ENCODE data around the gene USP9X.
"Not testable (repeated sequence)": the region's sequence is repeated elsewhere in the genome, so short reads cannot be mapped to it uniquely, and the experiment has no call there.

Gene USP9X, protein sequence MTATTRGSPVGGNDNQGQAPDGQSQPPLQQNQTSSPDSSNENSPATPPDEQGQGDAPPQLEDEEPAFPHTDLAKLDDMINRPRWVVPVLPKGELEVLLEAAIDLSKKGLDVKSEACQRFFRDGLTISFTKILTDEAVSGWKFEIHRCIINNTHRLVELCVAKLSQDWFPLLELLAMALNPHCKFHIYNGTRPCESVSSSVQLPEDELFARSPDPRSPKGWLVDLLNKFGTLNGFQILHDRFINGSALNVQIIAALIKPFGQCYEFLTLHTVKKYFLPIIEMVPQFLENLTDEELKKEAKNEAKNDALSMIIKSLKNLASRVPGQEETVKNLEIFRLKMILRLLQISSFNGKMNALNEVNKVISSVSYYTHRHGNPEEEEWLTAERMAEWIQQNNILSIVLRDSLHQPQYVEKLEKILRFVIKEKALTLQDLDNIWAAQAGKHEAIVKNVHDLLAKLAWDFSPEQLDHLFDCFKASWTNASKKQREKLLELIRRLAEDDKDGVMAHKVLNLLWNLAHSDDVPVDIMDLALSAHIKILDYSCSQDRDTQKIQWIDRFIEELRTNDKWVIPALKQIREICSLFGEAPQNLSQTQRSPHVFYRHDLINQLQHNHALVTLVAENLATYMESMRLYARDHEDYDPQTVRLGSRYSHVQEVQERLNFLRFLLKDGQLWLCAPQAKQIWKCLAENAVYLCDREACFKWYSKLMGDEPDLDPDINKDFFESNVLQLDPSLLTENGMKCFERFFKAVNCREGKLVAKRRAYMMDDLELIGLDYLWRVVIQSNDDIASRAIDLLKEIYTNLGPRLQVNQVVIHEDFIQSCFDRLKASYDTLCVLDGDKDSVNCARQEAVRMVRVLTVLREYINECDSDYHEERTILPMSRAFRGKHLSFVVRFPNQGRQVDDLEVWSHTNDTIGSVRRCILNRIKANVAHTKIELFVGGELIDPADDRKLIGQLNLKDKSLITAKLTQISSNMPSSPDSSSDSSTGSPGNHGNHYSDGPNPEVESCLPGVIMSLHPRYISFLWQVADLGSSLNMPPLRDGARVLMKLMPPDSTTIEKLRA (N-terminal part only)

DNA sequence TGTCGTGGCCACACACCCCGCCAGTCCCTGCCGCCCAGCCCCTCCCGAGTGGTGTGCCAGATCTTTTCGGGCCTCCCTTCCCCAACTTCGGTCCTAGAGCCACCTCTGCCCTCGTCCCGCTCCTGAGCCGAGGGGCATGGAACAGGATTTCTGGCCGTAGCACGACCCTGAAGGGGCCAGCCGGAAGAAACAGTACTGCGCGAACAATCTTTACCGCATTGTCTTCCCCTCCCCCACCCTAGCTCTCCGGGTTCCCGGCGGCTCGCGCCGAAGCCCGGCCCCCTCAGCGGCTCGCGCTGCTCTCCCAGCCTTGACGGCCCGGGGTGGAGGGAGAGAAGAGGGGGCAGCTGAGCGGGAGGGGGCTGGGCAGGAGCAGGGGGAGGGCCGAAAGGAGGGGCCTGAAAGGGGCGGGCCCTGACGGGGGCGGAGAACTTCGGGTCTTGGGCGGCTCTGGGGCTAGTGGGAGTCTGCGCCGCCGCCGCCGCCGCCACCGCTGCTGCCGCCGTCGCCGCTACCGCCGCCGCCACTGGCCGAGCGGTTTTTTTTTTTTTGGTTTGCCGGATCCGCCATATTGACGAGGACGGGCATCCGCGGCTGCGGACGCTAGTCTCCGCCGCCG is at the start of gene USP9X:
Gene USP9X, plus strand, starts transcription at position 553 of the 619 bp plus-strand sequence. CDS start 38,184 bp downstream, outside the sequence.
- no peak for FAIRE-seq

DNA sequence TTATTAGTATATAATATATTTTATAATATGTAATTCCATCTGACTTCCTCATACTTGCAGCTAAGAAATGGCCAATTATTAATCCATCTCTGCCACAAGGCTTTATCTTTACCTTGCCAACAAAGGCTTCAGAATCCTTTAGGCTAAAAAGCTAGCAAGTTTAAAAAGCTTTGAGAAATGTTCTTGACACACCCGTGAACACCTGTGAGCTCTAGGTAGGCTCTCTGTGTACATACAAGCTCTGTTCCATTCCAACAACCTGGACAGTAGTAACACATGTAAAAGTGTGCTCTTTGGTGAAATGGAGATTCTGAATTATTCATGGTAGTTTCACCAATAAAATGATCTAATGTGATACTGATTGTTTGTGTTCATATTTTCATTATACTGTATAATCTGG is 49.7 kb upstream of the USP9X start:
- no peak for FAIRE-seq

DNA sequence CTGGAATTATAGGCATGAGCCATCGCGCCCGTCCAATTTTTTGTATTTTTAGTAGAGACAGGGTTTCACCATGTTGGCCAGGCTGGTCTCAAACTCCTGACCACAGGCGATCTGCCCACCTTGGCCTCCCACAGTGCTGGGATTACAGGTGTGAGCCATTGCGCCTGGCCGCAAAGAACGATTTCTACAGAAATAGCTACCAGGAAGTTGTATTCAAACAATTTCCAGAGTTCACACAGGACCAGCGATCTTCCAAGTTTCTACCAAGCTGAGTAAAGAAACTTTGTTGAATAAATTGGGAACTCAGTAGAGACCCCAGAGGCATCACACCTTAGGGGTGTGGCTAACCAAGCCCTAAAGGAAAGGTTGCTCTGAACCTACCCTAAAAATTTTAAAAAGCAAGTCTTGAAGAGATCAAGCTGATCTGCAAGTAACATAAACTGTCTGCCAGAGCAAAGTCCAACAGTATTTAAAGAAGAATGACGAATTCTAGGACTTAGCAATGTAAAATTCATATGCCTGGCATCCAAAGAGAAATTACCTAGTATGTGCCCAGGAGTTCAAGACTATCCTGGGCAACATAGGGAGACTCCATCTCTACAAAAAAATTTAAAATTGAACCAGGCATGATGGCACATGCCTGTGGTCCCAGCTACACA is 48.4 kb upstream of the USP9X start:
- FAIRE-seq = no peak

DNA sequence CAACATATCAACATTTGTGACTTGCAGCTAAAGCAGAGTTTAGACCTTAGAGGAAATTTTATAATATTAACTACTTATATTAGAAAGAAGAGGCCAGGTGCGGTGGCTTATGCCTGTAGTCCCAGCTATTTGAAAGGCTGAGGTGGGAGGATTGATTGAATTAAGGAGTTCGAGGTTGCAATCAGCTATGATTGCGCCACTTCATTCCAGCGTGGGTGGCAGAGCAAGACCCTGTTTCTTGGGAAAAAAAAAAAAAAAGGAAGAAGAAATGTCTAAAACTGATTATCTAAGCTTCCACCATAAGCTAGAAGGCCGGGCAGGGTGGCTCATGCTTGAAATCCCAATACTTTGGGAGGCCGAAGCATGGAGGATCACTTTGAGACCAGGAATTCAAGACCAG is 42.0 kb upstream of the USP9X start:
- FAIRE-seq = no peak

DNA sequence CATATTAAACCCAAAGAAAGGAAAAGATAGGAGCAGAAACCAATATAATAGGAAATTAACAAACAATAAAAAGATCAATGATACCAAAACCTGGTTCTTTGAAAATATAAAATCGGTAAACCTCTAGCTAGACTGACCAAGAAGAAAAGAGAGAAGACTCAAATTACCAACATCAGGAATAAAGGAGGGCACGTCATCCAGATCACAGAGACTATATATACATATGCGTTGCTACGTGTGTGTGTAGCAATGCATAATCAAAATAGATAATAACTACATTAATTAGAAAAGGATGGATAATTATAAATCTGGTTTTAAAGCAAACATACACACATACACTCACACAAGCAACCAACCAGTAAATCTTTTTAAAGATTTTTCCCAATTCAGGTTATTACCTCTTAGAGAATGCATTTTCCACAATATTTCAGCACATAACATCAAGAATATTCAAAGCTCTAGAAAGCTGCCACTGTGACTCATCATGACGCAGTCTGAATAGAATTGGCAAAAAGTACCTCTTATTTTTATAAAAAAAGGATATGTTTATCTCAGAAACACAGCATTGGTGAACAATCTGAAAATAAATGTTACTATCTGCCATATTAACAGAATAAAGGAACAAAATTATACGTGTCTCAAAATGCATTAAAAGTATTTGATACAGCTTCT is 41.4 kb upstream of the USP9X start:
- FAIRE-seq = no peak

DNA sequence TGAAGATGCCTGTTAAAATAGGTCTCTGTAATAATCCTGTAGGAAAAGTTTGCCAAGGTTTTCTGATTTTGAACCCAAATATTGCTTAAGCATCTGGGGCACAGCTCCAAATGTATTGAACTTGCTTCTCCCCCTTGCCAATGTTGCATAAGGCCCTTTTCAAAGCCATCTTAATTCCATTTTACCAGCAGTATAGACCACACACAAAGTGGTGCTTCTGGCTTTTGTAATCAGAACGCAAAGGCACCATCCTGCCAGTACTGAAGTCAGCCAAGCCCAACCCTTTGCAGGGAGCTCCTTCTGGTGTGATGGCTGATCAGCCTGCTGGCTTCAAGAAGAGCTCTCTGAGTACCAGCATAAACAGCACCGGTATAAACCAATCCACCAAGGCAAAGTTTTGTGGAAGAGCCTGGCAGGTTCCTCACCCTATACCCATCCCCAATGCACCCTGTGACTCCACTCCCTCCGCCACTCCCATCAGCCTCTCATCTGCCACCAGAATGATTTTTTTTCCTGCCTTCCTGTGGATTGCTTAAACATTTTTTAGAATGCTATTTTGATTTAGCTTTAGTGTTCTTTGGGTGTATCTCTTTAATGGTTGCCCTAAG is 39.2 kb upstream of the USP9X start:
- no peak for FAIRE-seq

DNA sequence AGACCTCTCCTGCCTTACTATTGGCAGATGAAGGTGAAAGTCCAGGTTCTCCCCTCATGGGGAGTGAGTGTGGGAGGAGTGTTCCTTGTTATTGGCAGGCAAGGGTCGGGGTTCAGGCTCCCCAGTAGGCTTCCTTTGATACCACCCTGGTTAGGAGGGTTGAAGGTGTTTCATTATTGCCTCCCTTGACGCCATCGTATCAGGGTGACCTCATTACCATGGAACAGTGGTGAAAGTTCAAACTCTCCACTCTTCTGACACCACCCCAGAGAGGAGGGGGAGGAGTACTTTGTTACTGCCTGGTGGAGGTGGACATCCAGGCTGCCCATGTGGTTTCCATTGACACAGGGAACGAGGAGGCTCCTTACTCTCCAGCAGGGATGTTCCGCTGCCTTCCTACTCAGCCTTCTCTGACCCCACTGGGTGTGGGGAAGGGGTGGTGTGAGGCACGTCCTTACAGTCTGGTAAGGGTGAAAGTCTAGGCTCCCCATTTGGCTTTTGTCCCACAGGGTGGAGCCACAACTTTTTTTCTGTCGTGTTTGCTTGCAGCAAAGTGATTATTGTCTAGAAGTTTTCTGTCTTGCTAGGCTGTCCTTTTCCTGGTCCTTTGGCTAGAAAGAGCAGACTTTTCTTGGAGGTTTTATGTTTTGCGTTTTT is 37.2 kb upstream of the USP9X start:
- FAIRE-seq = no peak

DNA sequence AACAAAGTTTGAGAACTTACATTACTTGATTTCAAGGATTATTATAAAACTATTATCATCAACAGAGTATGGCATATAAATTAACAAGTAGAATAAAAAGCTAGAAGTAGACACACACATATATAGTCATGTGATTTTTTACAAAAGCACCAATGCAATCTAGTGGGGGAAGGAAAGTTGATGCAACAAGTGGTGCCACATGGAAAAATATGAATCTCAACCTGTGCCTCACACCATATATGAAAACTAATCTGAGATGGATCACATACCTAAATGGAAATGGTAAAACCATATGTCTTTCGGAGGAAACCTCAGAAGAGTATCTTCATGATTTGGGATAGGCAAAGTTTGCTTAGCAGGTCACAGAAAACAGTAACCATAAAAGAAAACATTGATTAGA is 34.9 kb upstream of the USP9X start:
- FAIRE-seq = no peak

DNA sequence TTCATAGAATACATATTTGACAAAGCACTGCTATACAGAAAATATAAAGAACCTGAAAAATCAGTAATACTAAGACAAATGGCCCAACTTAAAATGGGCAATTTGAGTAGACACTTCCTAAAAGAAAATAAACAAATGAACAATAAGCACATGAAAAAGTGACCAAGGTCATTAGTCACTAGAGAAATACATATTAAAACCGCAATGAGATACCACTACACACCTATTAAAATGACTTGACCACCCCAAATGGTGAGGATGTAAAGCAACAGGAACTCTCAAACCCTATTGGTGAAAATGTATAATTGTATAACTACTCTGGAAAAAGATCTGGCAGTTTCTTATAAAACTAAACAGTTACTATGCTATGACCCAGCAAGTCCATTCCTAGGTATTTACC is 34.0 kb upstream of the USP9X start:
- FAIRE-seq = no peak

DNA sequence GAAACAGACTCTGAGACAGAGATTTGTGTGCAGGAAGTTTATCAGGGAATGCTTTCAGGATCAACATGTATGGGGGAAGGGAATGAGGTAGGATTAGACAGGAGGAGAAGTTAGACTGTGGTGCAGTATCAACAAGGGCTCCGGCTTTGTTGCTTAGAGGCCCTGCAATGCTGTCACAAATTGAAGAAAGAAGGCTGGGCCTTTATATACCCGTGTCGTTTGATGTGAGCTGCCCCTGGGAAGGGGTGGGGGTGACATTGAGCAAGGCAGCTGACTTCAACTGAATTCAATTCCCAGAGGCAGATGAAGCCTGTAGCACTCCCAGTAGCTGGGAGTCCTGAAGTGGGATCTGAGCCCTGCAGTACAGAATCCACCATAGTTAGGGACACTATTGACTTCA is 29.5 kb upstream of the USP9X start:
- FAIRE-seq = no peak

DNA sequence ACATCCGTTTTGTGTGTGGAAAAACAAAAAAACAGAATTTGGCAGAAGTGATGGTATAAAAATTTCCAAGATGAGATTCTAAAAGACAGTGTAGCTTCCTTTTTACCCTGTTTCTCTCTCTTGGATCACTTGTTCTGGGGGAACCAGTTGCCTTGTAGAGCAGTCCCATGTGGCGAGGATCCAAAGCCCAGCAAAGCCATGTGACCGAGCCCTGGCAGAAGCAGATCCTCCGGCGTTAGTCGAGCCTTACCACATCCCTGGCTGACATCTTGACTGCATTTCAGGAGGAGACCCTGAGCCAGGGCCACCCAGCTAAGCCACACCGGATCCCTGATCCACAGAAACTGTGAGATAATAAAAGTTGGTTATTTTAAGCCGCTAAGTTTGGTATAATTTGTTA is 22.0 kb upstream of the USP9X start:
- FAIRE-seq = not testable (repeated sequence)

DNA sequence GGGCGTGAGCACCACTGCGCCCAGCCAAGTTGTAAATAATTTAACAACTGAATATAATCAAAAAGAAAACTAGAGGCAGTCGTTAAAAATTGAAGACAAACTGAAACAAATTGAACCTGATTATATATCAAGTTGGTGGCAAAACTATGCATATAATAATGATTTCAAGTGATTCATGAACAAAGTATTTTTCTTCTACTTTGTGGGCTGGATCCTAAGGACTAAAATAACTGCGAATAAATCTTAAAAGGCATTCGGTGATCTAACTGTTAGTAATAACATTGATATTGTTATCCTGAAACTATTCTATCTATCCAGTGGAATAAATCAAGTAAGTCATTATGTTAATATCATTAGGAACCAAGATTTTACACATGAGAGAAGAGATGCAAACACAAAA is 21.2 kb upstream of the USP9X start:
- FAIRE-seq = no peak

DNA sequence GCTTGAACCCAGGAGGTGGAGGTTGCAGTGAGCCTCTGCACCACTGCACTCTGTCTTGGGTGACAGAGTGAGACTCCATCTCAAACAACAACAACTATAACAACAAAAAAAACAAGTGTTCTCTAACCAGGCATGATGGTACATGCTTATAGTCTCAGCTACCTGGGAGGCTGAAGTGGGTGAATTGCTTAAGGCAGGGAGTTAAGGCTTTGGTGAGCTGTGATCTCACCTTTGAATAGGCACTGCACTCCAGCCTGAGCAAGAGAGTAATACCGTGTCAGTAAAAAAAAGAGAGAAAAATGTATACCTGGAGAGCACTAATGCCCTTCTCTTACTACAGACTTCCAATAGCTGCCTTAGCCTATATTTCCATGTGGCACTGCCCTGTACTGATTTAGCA is 18.9 kb upstream of the USP9X start:
- FAIRE-seq = no peak

DNA sequence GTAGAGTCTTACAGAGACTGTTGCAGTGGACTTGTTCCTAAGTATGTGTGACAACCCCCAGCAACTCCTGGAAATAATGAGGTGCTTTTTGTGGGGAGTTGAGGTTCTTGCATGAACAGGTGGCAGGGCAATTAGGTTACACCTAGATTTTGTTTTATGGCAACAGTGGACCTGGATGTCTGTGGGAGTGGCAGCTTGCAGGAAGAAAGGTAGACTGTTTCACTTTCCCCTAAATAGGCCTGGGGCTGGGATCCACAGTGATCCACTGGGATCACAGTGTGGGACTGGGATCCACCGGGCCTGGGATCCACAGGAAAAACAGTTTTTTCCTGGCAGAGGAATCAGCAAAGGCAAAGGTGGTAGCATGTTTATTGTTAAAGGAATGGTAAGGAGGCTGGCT is 18.3 kb upstream of the USP9X start:
- FAIRE-seq = no peak

DNA sequence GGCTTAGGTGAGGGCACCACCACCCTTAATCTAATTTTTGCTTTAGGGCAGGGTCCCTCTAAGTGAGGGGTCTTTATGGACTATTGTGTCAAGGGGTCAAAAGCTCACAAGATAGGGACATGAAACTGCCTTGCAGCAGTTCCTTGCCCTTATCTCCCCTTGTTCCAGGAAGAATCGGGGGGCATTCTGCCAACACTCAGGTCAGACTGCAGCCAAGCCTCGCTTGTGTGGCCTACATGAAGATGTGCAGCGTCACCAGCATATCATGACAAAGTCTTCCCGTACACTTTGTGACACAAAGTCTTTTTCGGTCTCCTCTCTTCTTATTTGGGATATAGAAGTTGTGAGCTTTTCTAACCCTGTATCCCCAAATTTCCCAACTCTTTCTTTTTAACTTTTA is 17.5 kb upstream of the USP9X start:
- FAIRE-seq = no peak

DNA sequence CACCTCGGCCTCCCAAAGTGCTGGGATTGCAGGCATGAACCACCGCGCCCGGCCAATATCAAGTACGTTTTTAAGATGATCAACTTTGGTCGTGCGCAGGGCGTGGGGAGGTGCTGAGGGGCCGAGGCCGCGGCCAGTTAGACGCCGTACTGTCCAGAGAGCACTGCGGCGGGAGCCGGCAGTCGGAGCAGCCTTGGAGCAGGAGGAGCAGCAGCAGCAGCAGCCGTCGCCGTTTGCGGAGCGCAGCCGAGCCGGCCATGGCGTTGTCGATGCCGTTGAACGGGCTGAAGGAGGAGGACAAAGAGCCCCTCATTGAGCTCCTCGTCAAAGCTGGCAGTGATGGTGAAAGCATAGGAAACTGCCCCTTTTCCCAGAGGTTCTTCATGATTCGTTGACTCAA is 8.5 kb upstream of the USP9X start:
- no peak for FAIRE-seq

DNA sequence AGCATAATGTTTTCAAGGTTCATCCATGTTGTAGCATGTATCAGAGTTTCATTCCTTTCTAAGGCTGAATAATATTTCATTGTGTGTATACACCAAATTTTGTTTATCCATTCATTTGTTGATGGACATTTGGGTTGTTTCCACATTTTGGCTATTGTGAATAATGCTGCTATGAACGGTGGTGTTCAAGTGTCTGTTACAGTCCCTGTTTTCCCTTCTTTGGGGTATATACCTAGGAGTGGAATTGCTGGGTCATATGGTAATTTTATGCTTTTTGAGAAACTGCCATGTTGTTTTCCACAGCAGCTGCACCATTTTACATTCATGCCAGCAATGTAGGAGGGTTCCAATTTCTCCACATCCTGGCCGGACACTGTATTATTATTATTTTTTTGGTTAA is 3.4 kb upstream of the USP9X start:
- FAIRE-seq = no peak

DNA sequence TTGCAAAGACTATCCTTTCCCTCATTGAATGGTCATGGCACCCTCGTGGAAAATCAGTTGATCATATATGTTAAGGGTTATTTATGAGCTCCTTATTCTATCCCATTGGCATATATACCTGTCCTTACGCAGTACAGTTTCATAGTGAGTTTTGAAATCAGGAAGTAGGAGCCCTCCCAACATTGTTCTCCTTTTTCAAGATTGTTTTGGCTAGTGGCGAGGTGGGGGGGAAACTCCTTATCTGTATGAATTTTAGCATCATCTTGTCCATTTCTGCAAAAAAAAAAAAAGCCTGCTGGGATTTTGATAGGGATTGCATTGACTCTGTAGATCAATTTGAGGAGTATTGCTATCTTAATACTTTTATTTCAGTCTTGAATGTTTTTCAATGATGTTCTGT is 2.5 kb upstream of the USP9X start:
- FAIRE-seq = no peak

DNA sequence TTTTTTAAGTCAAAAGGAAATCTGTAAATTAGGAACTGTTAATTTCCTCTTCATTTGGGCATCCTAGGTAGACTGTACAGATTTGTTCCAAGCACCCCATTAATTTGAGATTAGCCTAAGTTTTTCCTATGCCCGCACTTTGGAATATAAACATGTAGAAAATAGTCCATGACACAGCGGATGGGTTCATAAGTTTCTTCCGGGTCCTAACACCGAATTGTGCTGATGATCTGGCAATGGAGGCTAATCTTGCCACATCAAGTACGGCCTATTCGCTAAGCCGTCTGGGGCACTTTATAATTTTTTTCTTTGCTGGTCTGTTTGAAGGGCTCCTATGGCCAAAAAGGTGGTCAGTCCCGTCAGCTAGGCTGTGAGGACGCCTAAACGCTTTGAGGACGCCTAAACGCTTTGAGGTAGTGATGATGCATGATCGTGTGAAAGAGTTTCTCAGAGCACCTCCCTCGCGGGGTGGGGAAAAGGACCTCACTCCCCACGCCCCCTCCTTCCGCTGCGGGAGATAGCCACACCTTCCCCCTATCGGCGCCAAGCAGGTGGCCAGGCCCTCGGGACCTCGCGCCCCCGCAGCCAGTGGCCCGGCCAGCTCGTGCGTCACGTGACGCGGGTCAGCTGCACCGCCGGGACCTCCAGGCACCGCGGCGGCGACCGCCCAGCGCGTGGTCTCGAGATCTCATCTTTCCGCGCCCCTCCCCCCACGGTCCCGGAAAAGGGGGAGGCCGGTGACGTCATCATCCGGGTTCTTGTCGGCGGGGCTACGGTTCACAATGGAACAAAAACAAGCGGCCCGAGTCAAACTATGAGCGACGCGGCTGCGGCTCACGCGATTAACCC is 977 bp upstream of the USP9X start:
- FAIRE-seq = peak; percentile 57

DNA sequence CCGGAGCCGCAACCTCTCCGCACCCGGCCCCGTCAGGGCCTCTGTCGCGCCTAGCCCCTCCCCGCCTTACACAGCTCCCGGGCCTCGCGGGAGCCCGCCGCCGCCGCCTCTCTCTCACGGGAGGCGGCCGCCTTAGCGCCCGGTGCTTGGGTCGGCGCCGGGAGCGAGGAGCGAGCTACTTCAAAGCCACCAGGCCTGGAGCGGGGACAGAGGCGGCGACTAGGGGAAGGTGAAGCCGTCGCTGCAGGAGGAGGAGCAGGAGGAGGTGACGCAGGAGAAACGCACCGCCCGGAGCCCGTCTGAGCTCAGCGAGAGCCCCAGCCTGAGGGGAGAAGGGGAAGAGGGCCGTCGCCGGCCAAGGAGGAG is 250 bp downstream of the USP9X start:
- no peak for FAIRE-seq
